HG03457 (cell line): Measurements from ENCODE around the gene MTM1.

Experiments
- ATAC-seq: cut with Tn5 transposase; IDR thresholded peaks from one replicate; pipeline ENCODE4 v1.9.1; 2021; ENCODE audit warnings: moderate number of reproducible peaks; ENCODE audit not compliant: unreplicated experiment

The MTM1 gene

DNA sequence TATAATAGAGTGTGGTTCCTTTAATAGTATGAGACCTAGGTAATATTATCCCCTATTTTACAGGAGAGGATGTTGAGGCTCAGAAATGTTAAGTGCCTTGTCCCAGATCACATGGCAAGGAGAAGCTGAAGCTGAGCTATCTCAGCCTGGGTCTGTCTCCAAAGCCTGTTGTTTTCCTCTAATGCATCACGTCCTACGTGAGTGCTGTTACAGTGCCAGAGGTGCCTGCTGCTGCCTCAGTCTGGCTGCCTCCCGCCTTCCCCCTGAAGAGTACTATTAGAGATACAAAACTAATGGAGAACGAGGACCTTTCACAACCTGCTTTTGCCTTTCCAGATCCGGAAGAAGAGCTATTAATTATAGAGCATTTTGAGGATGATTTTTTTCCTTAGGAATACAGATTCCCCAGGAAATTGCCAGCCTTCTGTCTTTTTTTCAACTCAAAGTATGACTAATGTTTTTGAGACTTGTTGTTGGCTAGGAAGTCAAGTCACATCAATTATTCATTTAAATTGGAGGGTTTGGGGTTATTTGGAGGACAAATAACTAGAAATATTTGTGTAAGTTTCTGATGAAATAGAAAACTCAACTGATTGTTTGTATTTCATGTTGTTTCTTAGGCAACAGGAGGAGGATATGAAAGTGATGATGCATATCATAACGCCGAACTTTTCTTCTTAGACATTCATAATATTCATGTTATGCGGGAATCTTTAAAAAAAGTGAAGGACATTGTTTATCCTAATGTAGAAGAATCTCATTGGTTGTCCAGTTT, 80.9 kb downstream of the MTM1 start:
- ATAC-seq: no peak

DNA sequence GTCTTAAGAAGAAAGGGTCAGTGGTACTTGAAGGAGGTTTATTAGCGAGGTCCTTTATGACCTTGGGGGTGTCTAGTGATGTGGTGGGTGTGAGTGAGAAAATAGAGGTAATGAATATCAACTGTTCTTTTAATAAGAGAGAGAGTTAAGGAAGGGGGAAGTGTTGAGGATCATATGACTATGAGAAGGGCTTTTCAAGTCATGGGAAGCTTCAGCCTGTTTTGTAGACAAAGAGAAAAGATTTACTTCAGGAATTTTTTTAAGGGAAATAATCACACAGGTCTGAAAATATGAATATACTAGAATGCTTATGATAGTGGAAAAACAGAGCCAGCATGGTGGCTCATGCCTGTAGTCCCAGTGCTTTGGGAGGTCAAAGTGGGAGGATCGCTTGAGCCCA, 83.5 kb downstream of the MTM1 start:
- no peak for ATAC-seq

DNA sequence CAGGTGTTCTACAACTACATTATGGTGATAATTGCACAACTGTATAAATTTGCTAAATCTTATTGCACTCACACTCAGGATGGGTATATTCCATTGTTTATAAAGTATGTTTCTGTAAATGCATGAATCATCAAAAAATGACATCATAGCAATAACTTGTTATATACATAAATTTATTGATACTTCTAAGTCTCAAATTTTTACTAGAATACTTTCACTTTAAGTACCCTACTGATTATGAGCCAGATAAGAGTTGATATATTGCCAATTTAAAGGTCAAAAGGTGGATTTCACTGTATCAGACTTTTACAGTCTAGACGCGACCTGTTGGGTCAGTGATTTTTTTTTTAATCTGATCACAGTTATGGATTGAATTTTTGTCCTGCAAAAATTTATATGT, 87.4 kb downstream of the MTM1 start:
- no peak for ATAC-seq

GRCh38 chrX:150663073-150663472, 94.7 kb downstream of the MTM1 start:
- no peak for ATAC-seq

GRCh38 chrX:150664290-150664689, 95.9 kb downstream of the MTM1 start:
- ATAC-seq: no peak

- no peak for ATAC-seq
These were observed 107.8 kb downstream of the MTM1 start for GRCh38 chrX:150676221-150676620.

DNA sequence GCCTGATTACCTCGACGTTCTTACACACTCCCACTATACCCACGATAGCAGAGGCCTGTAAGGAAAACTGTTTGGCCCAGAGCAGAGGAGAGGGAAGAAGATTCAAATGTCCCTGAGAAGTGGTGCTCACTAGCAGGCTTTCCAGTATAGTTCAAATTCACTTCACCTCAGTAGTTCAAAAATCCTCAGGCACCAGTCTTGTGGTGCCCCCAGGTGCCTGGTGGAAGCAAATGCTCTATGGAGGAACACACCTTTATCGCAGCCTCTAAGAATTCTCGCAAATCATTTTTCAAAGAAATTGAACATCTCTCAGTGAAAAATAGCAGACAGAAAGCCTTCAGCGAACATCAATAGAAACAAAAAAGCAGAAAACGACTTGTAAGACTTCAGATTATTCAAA, 112.6 kb downstream of the MTM1 start:
- ATAC-seq: no peak

DNA sequence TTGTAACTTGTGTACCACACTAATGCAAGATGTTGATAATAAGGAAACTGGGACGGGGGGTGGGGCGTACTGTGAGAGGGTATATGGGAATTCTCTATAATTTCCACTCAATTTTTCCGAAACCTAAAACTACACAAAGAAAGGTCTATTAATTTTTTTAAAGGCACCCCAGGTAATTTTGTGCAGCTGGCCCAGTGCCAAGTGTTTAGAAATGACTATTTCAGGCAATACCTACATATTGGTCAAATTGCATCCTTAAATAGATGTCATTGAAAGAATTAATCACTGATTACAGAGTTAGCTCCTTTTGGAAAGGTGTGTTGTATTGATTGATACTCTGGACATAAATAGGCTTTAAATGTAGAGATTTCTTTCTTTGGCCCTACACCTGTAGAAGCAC, 114.7 kb downstream of the MTM1 start:
- no peak for ATAC-seq

DNA sequence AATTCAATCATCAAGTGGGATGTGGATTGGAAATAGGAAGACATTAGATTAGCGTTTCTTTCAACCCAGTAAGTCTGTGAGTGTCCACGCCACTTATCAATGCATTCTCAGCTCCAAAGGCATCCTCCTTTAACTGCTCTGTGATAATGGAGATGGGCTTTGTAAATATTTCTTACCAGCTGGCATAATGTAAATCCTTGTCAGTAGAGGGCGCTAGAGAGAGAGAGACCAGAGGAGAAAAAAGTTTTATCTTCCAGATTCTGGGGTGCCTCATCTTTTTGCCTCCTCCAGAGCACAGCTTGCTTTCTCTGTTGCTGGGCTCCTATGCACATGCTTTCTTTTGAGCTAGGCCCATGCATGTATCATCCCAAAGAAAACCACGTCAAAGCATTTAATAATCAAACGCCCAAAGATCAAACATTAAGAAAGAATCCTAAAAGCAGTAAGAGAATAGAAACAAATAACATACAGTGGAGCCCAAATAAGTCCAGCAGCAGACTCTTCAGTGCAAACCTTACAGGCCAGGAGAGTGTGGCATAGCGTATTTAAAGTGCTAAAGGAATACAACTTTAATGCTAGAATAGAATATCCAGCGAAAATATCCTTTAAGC, 115.2 kb downstream of the MTM1 start:
- ATAC-seq: no peak

DNA sequence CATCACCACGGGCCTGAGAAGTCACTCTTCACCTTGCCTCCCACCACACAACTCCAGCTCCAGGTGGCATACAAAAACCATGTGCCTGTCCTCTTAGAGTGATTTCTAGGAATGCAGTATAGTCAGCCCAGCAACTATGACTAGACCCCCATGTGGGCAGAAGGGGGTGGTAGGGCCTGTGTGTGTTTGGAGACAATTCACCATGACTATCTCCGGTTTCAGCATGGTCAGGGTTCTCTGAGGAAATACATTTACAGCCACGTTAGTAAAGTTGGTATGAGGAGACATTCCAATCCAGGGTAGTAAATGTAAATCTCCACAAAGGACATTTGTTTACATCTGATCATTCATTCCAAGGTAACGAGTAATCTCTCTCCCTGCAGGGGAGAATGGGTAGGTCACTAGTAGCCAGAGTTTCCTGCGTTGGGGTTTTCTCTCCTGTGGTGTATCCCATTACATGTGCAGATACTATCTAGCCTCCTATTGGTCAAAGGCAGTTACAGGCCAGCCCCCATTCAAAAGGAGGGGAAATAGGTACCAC, 120.6 kb downstream of the MTM1 start:
- ATAC-seq: no peak

GRCh38 chrX:150690126-150690525, 121.7 kb downstream of the MTM1 start:
- ATAC-seq: no peak

GRCh38 chrX:150692296-150692695, 123.9 kb downstream of the MTM1 start:
- no peak for ATAC-seq

- peak; percentile 30 for ATAC-seq
These were observed 124.7 kb downstream of the MTM1 start, which contains the start of gene MTMR1 for GRCh38 chrX:150692831-150693724. TSS of gene MTMR1 (plus strand) at chrX:150693396. CDS start at chrX:150693531, 135 bp downstream.

DNA sequence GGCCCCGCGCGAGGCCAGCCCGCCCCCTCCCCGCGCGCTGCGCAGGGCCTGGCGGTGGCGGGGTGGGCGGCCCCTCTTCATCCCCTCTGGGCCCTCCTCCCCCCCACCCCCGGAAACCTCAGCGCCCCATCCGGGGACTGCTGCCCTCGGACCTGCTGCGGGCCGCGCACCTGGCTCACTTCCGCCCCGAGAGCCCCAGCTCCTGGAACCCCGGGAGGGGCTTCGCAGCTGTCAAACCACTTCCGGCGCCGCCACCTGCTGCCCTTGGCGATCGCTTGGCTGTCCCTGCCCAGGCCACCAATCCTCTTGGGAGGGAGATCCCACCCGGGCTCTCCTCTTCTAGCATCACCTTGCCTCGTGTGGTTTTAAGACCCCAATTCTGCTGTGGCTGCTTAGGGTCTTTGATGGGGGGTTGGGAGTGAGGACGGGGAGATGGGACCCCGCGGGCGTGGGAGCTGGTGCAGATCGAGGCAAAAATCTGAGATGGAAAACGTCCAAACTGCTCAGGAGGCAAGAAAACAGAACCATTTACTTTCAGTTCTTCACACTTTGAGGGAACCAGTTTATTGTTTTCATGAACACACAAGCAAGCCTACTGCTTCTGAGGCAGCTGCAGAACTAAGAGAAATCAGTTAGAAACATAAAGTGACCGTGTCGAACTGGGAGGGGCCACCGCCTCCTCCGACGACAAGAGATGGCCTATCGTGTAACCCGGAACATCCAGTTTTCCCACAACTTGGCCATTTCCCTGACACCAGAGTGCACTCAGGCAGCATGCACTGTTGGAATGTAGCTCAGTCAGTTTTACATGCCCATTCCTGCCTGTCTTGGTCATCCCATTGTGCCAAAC, 125.5 kb downstream of the MTM1 start:
- ATAC-seq: peak; percentile 67

DNA sequence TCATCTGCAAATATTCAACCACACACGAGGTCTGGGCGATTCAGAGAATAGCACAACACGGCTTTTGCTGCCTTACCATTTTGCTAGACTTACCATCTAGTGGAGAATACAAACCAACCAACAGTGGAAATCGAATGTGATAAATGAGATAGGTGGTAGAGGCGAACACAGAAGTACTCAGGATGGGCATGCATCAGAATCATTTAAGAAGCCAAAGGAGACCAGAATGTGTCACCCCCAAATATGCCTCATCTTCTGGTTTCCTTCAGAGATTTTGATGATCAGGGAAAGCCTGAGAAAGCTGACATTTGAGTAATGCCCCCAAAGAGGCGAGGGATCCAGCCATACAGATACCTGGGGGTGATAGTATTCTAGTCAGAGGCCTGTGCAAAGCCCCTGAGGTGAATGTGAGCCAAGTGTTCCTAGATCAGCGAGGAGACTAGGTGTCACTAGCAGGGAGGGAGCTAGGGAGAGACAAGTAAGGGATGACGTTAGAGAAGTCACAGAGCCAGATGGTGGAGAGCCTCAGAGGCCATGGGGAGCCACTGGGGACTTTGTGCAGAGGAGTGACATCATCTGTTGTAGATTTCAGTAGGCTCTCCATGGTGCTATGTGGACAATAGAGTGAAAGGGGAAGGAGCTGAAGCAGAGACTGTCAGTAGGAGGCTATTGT, 126.5 kb downstream of the MTM1 start:
- no peak for ATAC-seq

DNA sequence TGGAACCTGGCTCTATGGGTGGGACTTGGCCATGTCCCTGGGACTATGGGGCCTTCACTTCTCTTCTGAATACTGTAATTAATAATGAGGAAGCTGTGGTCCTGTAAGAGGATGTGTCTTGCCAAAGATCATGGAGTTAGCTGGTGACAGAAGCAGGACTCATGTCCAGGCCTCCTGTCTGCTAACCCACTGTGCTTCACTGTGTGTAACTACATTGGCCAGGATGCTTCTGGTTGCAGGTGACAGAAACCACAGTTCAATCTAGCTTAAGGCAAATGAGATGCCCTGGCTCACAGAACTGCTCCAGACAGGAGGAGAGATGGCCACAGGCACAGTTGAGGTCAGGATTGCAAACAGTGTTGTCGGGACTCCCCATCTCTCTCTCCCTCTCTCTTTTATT, 127.9 kb downstream of the MTM1 start:
- ATAC-seq: no peak

GRCh38 chrX:150696866-150697265, 128.4 kb downstream of the MTM1 start:
- ATAC-seq: no peak

DNA sequence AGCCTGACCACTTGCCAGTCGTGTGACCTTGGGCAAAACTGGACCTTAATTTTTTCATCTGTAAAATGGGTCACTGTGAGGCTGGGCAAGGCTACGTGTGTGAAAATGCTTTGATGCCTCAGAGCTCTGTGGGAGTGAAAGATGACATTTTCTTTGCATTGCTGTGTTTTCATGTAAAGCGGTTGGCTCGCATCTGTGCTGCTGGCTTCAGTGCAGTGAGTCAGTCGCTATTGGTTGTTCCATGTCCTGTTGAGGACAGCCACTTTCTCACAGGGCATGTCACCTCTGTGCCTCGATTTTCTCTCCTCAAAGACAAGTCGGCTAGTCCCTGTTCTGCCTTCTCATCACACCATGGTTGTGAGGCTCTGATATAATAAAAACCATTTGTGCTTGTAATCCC, 129.2 kb downstream of the MTM1 start:
- ATAC-seq: no peak

GRCh38 chrX:150698981-150699380, 130.6 kb downstream of the MTM1 start:
- ATAC-seq: no peak

DNA sequence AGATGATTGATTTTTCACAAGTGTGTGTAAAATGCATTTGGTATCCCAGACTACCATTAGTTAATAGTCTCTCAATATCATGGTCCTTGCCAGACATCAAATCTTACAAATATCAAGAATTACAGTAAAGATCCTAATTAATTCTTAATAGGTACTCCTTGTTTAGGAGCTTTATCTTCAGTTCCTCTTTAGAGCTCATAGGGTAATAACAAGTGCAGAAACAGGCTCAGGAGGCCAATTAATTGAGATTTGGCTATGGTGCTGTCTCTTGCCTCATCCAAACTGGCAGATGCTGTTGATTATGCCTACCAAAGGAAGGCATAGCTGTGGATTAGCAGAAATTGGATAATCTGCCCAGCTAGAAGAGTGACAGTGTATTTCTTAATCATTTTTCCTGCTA, 131.7 kb downstream of the MTM1 start:
- ATAC-seq: no peak
